HG03159 (cell line): Measurements from ENCODE around the gene WDFY2.

Experiments used
- ATAC-seq: cut with Tn5 transposase; IDR thresholded peaks from one replicate; pipeline ENCODE4 v1.9.1; 2021; ENCODE audit warnings: mild to moderate bottlenecking, moderate library complexity; ENCODE audit not compliant: unreplicated experiment

WDFY2 gene

DNA sequence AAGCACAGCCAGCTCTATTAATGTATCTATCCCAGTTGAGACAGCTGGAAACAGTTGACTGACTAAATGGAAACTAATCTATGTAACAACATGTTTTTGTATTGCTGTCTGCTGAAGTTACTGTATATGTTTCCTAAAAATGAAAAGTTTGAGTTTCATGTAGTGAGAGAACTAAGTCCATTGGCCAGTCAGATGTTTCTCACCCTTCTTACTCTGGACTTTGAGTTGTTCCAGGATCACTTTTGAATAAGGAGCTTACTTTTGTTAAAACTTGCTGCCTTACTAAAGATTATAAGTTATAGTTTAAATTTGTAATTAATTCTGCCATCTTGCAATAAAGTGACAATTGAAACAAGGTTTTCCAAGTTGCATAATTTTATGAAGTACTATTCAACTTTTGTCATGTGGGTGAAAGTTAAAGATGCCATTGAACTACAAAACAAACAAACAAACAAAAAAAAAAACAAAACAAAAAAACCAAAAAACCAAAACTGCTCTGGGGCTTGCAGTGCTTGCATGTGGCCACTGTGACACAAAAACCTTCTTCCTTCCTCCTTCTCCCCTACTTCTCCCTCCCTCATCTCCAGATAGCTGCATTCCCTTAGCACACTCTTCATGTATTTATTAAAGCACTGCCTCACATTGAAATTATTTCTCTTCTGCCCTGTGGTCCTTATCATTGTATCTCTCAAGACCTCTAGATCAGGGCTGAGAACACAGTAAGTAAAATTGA, 15.3 kb downstream of the WDFY2 start:
- no peak for ATAC-seq

DNA sequence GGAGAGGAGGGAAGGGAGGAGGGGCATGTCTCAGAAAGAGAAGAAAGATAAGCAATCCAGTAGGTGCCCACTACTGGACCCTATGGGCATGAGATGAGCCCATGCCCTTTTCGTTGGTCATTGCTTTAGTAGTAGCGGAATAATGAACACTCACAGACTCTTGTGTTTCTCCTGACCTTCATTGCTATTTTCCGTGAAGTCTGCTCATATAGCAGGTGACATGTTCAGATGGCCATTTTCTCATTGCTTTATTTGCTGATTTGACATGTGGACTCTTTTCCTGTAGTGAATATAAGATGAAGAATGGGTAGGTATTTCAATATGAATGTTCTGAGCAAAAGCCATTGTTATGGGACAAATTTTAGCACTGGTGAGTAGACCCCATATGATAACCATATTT, 16.4 kb downstream of the WDFY2 start:
- no peak for ATAC-seq

DNA sequence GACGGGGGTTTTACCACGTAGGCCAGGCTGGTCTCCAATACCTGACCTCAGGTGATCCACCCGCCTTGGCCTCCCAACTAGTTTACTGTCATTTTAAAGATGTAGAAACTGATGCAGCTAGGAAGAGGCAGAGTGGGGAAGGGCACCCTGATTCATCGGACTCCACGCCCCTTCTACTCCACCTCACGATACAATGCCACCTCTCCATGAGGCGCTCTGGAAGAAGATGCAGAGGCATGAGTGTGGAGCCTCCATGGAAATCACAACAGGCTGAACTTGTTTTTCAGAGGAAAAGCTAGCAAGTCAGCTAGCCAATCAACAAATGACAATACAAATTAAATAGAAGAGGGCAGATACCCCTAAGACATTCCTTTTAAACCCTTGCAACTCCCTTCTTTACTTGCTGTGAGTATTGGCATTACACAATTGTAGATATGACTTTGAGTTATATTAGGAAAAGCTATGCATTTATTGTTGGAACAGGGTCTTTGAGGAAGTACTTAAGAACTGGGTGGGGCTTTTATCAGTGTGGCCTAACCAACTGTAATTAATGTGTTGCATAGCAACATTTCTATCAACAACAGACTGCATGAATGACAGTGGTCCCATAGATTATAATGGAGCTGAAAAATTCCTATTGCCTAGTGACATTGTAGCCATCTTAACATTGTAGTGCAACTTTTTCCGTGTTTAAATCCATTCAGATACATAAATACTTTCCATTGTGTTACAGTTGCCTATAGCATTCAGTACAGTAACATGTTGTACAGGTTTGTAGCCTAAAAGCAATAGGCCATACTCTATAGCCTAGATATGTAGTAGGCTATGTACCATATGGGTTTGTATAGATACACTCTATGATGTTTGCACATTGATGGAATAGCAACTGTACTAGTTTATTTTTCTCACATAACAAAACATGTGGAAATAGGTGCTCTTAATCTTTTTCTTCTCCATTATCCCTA, 17.6 kb downstream of the WDFY2 start:
- ATAC-seq = no peak

DNA sequence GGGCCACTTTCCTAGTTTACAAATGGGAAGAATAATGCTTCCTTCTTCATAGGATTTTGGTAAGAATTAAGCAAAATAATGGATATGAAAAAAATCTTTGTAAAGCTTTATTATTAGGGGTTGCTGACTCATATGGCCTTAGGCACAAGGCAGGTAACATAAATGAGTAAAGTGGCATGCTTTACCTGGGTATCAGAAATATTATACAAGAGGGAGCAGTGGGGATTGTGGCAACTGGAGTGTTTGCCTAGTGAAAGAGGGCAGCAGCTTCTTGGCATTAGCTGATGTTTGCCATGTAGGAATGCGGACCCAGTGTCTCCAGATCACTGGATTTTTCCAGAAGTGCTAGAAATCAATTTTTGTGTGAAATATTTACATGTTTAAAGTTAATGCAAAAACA, 19.5 kb downstream of the WDFY2 start:
- no peak for ATAC-seq

DNA sequence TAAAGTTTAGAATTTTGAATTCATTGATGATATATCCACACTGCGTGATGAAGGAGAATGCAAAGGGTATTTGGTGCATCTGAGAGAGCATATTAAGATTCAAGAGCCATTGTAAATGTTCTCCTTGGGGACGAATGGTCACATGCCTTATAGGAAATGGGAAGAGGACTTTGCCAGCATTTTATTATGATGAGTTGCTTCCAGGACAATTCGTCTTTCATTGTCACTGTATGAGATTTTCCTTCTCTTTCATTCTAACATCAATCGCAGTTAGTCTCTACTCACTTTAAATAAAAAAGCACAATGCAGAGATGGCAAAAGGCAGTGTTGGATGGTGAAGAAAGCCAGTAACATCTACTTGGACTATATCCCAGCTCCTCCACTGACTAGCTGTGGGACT, 21.4 kb downstream of the WDFY2 start:
- ATAC-seq = no peak

DNA sequence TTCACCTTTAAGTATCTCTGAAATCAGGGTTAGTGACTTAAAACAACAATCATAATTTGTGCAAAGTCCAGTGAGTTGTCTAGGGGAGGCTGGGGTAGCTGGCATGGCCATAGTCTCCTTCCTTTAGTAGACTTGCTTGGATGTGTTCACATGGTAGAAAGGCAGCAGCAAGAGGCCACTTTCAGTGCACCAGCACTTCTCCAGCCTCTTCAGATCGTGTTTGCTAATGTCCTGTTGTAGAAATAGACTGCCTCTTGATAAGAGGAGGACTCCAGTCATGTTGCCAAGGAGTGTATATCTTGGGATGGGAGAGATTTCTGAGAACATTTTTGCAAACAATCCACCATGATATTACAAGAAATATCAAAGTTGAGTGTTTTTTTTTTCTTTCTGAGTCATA, 22.9 kb downstream of the WDFY2 start:
- ATAC-seq = no peak

DNA sequence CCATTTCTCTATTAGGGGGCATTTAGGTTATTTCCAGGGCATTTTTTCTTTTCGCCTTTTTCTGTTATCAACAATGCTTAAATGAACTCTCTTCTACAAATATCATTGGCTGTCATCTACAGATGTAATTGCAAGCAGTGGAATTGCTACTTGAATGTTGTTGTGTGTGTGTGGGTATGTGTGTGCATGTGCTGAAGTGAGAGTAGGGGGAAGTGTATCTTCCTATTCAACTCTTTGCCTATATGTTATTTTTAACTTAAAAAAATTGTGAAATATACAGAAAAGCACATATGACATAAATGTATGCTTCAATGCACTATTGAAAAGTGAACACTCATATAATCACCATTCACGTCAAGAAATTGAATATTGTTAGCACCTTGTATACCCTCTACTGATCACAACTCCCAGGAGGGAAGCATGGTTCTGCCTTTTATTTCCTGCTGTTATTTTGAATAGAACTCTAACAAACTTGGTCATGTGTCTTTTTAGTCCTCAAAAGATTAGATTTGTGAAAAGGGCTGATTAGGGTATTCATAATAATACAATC, 24.7 kb downstream of the WDFY2 start:
- no peak for ATAC-seq

DNA sequence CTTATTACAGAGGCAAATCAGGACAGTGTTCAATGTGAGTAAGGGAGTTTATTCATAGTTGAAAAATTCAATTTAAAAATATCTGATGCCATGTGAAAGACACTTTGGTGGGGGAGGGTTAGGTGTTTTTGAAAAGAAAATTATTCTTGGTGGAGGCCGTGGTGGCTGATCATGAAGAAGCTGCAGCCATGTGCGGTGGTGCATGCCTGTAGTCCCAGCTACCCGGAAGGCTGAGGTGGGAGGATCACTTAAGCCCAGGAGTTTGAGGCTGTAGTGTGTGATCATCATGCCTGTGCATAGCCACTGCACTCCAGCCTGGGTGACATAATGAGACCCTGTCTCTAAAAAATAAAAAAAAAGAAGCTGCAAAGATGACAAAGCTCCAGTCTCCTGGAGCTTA, 28.6 kb downstream of the WDFY2 start:
- ATAC-seq = no peak

DNA sequence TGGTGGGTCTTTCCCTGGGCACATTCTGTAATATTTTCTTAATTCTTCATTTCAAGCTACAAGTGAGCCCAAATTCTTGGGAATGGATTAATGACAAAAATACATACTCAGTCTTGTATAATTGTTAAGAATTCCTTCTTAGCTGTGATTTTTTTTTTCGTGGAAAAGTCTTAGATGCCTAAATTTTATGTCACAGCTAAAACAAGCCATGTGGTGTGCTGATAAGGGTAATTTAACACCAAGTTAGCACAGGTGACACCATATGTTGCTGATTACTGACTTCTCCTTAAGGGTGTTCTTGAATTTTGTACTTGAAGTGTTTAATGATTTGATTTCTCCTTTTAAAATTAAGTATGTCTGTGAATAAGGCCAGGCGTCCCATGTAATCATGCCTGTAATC, 29.3 kb downstream of the WDFY2 start:
- ATAC-seq = no peak

DNA sequence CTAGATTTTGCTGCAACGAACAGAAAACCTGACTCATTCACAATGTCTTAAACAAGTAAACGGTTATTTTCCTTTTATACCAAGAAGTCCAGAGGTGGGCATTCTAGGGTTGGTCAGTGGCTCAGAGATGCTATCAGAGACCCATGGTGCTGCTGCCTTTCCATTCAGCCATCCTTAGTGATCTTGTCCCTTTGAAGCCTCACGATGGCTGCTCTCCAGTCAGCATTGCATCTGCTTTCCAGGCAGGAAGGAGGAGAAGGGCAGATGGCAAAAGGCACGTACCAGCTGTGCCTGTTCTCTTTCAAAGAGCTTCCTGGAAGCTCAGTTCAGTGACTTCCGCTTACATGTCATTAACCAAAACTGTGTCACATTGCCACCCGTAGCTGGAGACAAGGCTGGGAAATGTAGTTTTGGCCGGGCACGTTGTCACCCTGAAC, 30.1 kb downstream of the WDFY2 start:
- peak; percentile 82 for ATAC-seq

DNA sequence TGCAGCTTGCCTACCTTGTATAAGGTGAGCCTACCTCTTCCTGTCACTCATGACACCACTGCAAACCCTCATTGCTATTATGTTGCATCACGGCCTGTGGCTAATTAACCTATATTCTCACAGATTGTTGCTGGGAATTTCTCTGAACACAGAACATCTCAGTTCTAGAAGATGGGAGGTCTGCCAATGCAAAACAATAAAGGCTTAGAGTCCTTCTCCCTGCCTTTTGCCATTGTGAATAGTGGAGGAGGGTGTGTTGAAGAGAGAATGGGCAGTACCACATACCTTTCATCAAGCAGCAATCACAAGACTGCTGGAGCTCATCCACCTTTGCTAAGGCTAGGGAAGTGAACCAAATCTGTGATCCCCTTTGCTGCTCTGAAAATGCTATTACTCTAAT, 34.4 kb downstream of the WDFY2 start:
- no peak for ATAC-seq

DNA sequence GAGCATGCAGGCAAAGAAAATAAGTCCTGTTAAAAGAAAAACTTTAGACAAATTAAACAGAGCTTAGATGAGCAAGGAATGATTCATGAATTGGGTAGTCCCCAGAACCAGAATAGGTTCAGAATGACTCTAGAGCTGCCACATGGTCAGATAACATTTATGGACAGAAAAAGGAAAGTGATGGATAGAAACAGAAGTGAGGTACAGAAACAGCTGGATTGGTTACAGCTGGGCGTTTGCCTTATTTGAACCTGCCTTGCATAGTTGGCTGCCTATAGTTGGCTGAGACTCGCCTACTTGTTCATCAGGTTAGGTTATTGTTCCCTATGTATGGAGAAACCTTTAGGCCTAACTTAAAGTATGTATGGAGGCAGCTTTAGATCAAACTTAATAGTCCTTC, 35.4 kb downstream of the WDFY2 start:
- no peak for ATAC-seq

DNA sequence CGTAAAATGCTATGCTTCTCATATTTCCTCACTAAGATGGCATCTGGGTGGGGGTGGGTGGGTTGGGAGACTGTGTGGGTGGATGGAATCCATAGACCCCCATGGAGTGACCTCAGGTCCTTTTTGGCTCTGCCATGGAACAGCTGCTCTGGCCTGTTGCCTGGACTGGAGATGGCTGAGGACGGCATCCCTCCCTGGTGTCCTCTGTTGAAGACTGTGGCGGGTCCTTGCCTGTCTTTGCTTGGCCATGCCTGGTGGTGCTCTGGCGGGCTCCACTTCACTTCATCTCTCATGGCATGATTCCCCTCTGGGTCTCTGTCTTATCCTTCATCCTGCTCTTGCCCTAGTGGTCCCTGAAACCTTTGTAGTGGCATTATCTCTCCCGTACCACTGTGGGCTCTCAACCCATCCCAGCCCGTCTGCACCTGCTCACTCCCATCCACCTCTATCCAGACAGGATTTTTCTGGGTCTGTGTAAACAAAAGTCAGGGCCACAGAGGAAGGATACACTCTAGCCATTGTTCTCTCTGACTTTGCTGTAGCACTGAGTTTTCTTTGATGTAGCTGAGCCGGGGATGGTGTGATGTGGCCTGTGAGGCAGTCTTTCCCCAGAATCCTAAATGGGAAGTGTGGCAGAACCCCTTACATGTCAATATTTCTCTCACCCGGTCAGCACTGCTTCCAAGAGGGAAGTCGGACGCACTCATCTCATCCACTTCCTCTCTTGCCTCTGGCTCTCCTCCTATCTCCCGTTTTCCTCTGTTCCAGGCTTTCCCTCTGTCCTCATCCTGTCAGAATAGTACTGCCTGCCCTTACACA, 36.1 kb downstream of the WDFY2 start:
- no peak for ATAC-seq

DNA sequence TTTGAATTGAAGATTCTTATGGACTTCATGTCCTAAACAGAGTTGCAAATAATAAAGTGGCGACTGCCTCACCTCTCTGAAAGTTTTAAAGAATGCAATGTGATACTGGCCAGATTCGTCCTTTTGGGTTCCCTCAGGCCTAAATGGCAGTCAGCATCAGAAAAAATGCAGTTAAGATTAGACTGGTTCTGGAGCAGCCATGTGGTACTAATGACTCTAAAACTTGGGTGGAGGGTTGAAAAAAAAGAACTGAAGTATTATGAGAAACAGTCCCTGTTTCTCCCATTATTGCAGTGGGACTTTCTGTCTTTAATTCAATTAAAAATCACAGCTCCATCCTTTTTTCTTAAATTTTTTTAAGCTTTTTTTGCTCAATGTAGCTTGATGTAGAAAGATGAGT, 37.3 kb downstream of the WDFY2 start:
- ATAC-seq = no peak

DNA sequence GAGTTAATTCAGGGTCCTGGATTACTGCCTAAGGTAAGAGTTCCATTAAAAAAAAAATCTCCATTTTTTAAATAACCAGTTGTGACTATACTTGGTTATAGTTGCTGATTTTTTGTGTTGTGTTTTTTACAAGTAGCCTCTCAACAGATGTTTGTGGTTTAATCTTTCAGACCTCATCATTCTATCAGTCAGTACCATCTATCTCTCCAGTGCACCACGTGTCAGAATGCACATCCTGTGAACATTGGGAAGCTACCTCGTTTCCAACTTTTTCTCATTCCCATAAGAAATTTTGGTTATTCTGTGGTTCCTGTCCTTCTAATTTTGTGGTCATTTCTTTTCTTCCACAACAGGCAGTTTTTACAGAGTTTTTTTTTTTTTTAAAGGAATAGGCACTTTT, 39.2 kb downstream of the WDFY2 start:
- no peak for ATAC-seq

DNA sequence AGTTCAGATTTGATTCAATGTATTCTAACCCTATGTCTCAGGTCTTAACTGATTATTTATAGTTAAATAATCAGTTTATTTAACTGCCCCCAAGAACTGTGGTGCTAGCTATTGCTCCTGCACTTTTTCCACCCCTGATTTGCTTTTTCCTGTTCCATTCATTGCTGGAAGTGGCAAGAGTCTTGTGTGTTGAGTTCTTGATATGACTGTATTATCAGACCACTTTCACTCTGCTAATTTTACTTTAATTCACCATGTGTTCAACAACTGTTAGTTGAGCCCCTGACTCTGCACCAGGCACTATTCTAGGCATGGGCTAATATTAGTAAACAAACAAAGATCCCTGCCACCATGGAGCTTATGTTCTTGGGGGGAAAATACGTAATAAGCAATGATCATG, 39.9 kb downstream of the WDFY2 start:
- no peak for ATAC-seq

DNA sequence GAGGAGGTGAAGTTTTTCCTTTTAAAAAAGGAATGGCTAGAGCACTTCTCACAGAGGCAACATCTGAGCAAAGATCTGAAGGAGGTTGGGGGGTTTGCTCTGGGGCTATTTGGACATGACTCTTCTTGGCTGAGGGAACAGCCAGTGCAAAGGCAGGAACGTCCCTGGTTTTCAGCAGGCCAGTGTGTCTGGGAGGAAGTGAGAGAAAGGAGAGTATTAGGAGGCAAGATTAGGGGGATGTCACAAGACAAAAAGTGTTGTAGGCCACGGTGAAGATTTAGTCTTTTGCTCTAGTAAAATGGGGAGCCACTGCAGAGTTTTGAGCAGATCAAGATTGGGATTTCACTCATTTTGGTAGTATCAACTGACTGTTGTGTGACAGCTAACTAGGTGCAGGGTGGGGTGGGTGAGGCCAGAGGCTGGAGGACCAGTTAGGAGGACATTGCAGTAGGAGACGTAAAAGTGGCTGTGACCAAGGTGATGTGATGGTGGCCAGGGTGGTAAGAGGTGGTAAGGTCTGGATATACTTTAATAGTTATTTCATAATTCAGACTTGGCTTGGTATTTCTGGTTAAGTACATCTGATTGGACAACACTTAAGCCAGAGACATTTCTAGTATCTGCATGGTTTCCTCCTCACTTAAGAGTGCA, 40.6 kb downstream of the WDFY2 start:
- no peak for ATAC-seq

DNA sequence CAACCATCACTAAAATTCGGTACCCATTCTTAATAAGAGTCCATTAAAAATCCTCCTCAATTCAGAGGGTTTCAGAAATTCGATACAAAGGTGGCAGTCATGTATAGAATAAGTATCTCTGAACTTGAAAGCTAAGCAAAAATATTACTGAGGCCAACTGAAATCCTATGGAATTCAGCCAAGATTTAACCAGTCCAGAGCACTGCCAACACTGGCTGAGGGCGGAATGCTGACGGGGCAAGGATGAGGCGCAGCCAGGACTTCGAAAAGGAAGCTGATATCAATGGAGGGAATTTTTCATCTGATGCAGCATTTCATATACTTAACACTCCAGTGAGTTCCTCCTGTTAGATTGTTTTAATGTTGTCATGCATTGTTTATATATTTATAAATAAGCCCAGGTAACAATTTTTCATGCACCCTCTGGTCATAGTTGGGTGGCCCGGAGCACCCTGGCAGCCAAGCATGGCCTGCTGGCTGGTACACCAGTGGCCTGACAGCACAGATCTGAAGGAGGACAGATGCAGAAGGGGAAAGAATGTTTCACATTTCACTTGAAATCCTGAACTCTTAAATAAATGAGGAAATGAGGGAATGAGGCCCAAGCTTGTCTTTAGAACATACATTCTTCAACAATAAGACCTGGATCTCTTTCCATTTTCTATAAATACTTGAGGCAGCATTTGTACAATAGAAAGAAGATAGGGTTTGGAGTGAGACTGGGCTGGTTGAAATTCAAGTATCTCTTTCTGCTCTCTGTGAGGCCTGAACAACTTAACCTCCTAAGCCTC, 41.5 kb downstream of the WDFY2 start:
- ATAC-seq = no peak

DNA sequence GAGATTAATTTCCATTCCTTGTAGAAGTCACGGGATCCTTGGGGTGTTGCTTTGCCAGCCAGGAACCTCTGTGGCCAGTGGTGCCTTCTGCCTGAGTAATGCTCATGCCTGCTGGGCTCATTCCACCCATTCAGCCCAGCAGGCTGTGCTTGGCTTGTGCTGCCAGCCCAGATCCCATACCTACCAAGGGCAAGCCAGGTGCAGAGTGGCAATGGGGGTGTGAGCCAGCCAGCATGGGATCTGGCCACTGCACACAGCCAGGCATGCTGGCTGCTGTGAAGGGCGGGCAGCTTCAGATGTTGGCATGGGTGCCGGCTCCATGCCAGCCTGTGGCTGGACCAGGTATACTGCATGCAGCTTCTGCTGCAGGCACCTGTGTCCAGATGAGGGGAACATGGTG, 42.5 kb downstream of the WDFY2 start:
- ATAC-seq = no peak
